Measurements from ENCODE around the gene POLR2E. TPM values are rescaled to one million over a fixed set of nuclear protein-coding genes. Genes with fewer than 3 reads are reported as not detected.

The POLR2E gene
- total RNA-seq, 2 experiments from 2014 or later: 45.8 to 49.0 TPM

Other genes with a start within 250 kb of the POLR2E start
- not detected for gene ELANE, start 243.1 kb downstream of the POLR2E start, total RNA-seq
- 1 to 10 TPM; 2.3 to 2.9 TPM for gene CFD, start 235.7 kb downstream of the POLR2E start, total RNA-seq
- gene MED16, start 202.2 kb downstream of the POLR2E start, total RNA-seq: 10 to 100 TPM; 25.8 to 30.1 TPM
- gene RNU6-9, start 201.9 kb downstream of the POLR2E start, total RNA-seq: not detected
- gene R3HDM4, start 182.2 kb downstream of the POLR2E start, total RNA-seq: 100 to 1,000 TPM; 309 to 313 TPM
- gene KISS1R, start 178.0 kb downstream of the POLR2E start, total RNA-seq: 1 to 10 TPM; 1.5 to 1.6 TPM
- gene ARID3A, start 169.3 kb downstream of the POLR2E start, total RNA-seq: 1 to 10 TPM; 3.7 to 4.1 TPM
- 10 to 100 TPM; 16.8 to 17.1 TPM for gene WDR18, start 111.0 kb downstream of the POLR2E start, total RNA-seq
- gene GRIN3B, start 95.0 kb downstream of the POLR2E start, total RNA-seq: under 1 TPM; 0.17 to 0.22 TPM
- 100 to 1,000 TPM; 388 to 390 TPM for gene TMEM259, start 74.3 kb downstream of the POLR2E start, total RNA-seq
- not detected for gene RNU6-2, start 73.9 kb downstream of the POLR2E start, total RNA-seq
- gene CNN2, start 68.8 kb downstream of the POLR2E start, total RNA-seq: 100 to 1,000 TPM; 307 to 318 TPM
- gene ABCA7, start 55.3 kb downstream of the POLR2E start, total RNA-seq: 100 to 1,000 TPM; 114 to 118 TPM
- 100 to 1,000 TPM; 861 to 878 TPM for gene ARHGAP45, start 28.2 kb downstream of the POLR2E start, total RNA-seq
- 100 to 1,000 TPM; 174 to 175 TPM for gene GPX4, start 8.6 kb upstream of the POLR2E start, total RNA-seq
- 100 to 1,000 TPM; 126 to 137 TPM for gene SBNO2, start 78.9 kb upstream of the POLR2E start, total RNA-seq
- 10 to 100 TPM; 49.7 to 53.0 TPM for gene STK11, start 110.4 kb upstream of the POLR2E start, total RNA-seq
- gene CBARP, start 142.6 kb upstream of the POLR2E start, total RNA-seq: under 1 TPM in 1 of 2 experiments, not detected in 1; 0.22 TPM
- 10 to 100 TPM; 77.6 to 92.6 TPM for gene ATP5F1D, start 146.4 kb upstream of the POLR2E start, total RNA-seq
- gene MIDN, start 153.2 kb upstream of the POLR2E start, total RNA-seq: 100 to 1,000 TPM; 214 to 228 TPM
- 100 to 1,000 TPM; 614 to 628 TPM for gene CIRBP, start 174.0 kb upstream of the POLR2E start, total RNA-seq
- 10 to 100 TPM; 32.0 to 38.3 TPM for gene FAM174C, start 180.2 kb upstream of the POLR2E start, total RNA-seq
- gene EFNA2, start 190.5 kb upstream of the POLR2E start, total RNA-seq: not detected

Data from CD4-positive, alpha-beta T cell (primary cell).